Karpas-422 (cell line): ENCODE results near the gene RSU1. TPM values are rescaled to one million over a fixed set of nuclear protein-coding genes. Genes with fewer than 3 reads are reported as not detected.
A peak's percentile ranks its signal among the peaks of the same experiment; 100 is the strongest.

ENCODE experiments used
- DNase-seq: peaks from one replicate; pipeline ENCODE4 v3.0.0-alpha.2; 2015
- H2AFZ ChIP-seq: fragments of 200-600 bp; sonication (generic); 2 replicates; pipeline ENCODE4 v1.6.1; 2014; ENCODE audit warnings: antibody characterized with exemption, low read length, mixed read lengths
- H3K27ac ChIP-seq: fragments of 200-600 bp; sonication (generic); 2 replicates; pipeline ENCODE4 v1.5.1; 2014; ENCODE audit warnings: mild to moderate bottlenecking, low read length, moderate library complexity
- H3K27me3 ChIP-seq: fragments of 200-600 bp; sonication (generic); 2 replicates; pipeline ENCODE4 v1.6.1; 2014; ENCODE audit warnings: low read length, mixed read lengths
- H3K36me3 ChIP-seq: fragments of 200-600 bp; sonication (generic); 2 replicates; pipeline ENCODE4 v1.6.1; 2014; ENCODE audit warnings: low read length, mixed read lengths; ENCODE audit not compliant: insufficient read depth
- H3K4me1 ChIP-seq: fragments of 200-600 bp; sonication (generic); 2 replicates; pipeline ENCODE4 v1.6.1; 2014; ENCODE audit warnings: mild to moderate bottlenecking, low read length, mixed read lengths
- H3K4me2 ChIP-seq: fragments of 200-600 bp; sonication (generic); 2 replicates; pipeline ENCODE4 v1.6.1; 2014; ENCODE audit warnings: low read length, low read depth, mild to moderate bottlenecking; ENCODE audit not compliant: poor library complexity, severe bottlenecking
- H3K4me3 ChIP-seq: fragments of 200-600 bp; sonication (generic); 2 replicates; pipeline ENCODE4 v1.5.1; 2014; ENCODE audit warnings: mild to moderate bottlenecking, antibody characterized with exemption, low read length, mixed read lengths
- H3K79me2 ChIP-seq: fragments of 200-600 bp; sonication (generic); 2 replicates; pipeline ENCODE4 v1.6.1; 2014; ENCODE audit warnings: mild to moderate bottlenecking, low read length, mixed read lengths
- H3K9ac ChIP-seq: fragments of 200-600 bp; sonication (generic); 2 replicates; pipeline ENCODE4 v1.6.0; 2014; ENCODE audit warnings: low read length
- H3K9me2 ChIP-seq: fragments of 200-600 bp; sonication (generic), shearing (Covaris generic); replicated peaks from 2 replicates; pipeline ENCODE4 v1.6.0; 2014; ENCODE audit warnings: mild to moderate bottlenecking, low read length, moderate library complexity; ENCODE audit not compliant: insufficient read depth
- H3K9me3 ChIP-seq: fragments of 300-700, 200-600 bp; sonication (generic); 2 replicates; pipeline ENCODE4 v1.6.1; 2014; ENCODE audit warnings: low read length, mixed read lengths
- H4K20me1 ChIP-seq: fragments of 200-600 bp; sonication (generic); 2 replicates; pipeline ENCODE4 v1.6.1; 2014; ENCODE audit warnings: mild to moderate bottlenecking, antibody characterized with exemption, low read length, low read depth; ENCODE audit not compliant: insufficient read depth
- total RNA-seq: library from RNA; depleted of rRNA; stranded (reverse); fragments of >200 nt; shearing (Covaris generic); gene quantifications from 2 replicates; pipeline ENCODE4 v1.2.3, GENCODE V29; 2014; ENCODE audit warnings: low replicate concordance; rRNA removed

Gene RSU1
- 26.3 and 83.9 TPM in 2 replicates for total RNA-seq

DNA sequence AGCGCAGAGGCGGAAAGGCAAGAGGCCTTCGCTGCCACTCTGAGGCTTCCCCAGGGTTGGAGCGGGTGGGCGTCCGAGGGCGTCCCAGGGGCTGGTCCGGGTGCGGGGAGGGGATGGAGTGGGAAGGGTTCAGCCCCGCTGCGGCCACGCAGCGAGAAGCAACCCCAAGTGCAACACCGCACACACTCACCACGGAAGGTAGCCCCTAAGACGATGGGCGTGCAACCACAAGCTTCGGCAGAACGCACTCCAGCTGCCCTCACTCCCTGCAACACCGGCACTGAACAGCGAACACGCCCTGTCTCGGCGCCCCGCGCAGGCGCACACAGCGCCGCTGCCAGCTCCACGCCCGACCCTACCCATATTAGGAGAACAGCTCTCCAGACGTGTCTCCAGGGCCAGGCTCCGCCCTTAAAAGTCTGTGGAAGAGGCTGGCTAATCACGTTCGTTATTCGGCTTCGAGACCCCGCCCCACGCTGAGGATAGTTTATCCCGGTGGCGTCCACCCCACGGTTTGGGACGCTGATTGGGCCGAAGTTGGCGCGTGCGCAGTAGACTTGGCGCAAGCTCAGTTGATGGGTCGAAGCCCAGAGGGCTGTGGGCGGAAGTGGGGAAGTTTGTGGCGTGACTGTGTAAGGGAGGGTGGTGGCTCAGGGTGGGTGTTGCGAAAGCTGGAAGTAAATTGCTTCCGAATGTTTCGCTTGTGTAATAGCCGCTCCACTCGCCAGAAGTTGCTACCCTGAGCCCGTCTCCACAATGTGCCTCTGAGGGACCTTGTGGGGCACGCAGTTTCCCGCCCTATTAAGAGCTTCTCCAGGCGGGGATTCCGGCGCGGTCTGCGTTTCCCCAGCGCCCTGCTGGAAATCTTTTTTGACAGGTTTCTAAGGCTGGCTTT lies at the start of gene RSU1:
Gene RSU1 (minus strand): TSS at position 300 of the 895 bp plus-strand sequence. CDS start 343 bp downstream, outside the sequence.
- H3K79me2 ChIP-seq = peaks cover 42% of the 10 kb centered on the region
- H2AFZ ChIP-seq = peak within 1 kb of the TSS; percentile 87
- peaks cover 20% of the 10 kb centered on the region for H3K4me1 ChIP-seq
- H3K9ac ChIP-seq = peak within 1 kb of the TSS; percentile 80
- H3K9me3 ChIP-seq = peaks cover 7% of the 10 kb centered on the region
- H3K4me3 ChIP-seq = peak within 1 kb of the TSS; percentile 78
- H4K20me1 ChIP-seq = no peaks in the 10 kb centered on the region
- no peaks in the 10 kb centered on the region for H3K9me2 ChIP-seq
- H3K27ac ChIP-seq = no peak within 1 kb of the TSS
- peak; percentile 100 for DNase-seq
- peak within 1 kb of the TSS; percentile 92 for H3K4me2 ChIP-seq
- H3K36me3 ChIP-seq = no peaks in the 10 kb centered on the region
- no peaks in the 10 kb centered on the region for H3K27me3 ChIP-seq

GRCh38 chr10:16866541-16867275 lies 49.5 kb upstream of the RSU1 start:
- no peaks in the 10 kb centered on the region for H3K9me3 ChIP-seq
- H3K79me2 ChIP-seq = no peaks in the 10 kb centered on the region
- no peaks in the 10 kb centered on the region for H3K4me1 ChIP-seq
- H4K20me1 ChIP-seq = no peaks in the 10 kb centered on the region
- H3K27me3 ChIP-seq = no peaks in the 10 kb centered on the region
- H3K9ac ChIP-seq = no peak overlapping the region
- no peak overlapping the region for H3K27ac ChIP-seq
- H3K9me2 ChIP-seq = no peaks in the 10 kb centered on the region
- no peaks in the 10 kb centered on the region for H3K36me3 ChIP-seq
- no peak overlapping the region for H2AFZ ChIP-seq
- no peak for DNase-seq
- H3K4me2 ChIP-seq = no peak overlapping the region
- H3K4me3 ChIP-seq = no peak overlapping the region

GRCh38 chr10:16865766-16866165 lies 48.5 kb upstream of the RSU1 start:
- Histone ChIP-seq H3K9me3 (no peaks in the 10 kb centered on the region), H3K9ac (no peak overlapping the region), H3K9me2 (no peaks in the 10 kb centered on the region), H3K27ac (no peak overlapping the region), H3K4me1 (no peaks in the 10 kb centered on the region), H4K20me1 (no peaks in the 10 kb centered on the region), H3K4me3 (no peak overlapping the region), H3K79me2 (no peaks in the 10 kb centered on the region), H3K4me2 (no peak overlapping the region), H3K27me3 (no peaks in the 10 kb centered on the region), H3K36me3 (no peaks in the 10 kb centered on the region), H2AFZ (no peak overlapping the region)
- no peak for DNase-seq

GRCh38 chr10:16863766-16864165 lies 46.5 kb upstream of the RSU1 start:
- no peak overlapping the region for H3K27ac ChIP-seq
- H3K79me2 ChIP-seq = no peaks in the 10 kb centered on the region
- H3K4me2 ChIP-seq = no peak overlapping the region
- H2AFZ ChIP-seq = no peak overlapping the region
- H3K4me3 ChIP-seq = no peak overlapping the region
- H3K27me3 ChIP-seq = no peaks in the 10 kb centered on the region
- H3K9ac ChIP-seq = no peak overlapping the region
- no peaks in the 10 kb centered on the region for H3K4me1 ChIP-seq
- no peaks in the 10 kb centered on the region for H3K9me2 ChIP-seq
- H3K9me3 ChIP-seq = no peaks in the 10 kb centered on the region
- no peaks in the 10 kb centered on the region for H4K20me1 ChIP-seq
- H3K36me3 ChIP-seq = no peaks in the 10 kb centered on the region
- DNase-seq = no peak

- no peak overlapping the region for H3K4me3 ChIP-seq
- DNase-seq = no peak
- no peak overlapping the region for H2AFZ ChIP-seq
- no peaks in the 10 kb centered on the region for H3K9me2 ChIP-seq
- H3K27me3 ChIP-seq = no peaks in the 10 kb centered on the region
- H4K20me1 ChIP-seq = no peaks in the 10 kb centered on the region
- H3K79me2 ChIP-seq = no peaks in the 10 kb centered on the region
- H3K9ac ChIP-seq = no peak overlapping the region
- no peaks in the 10 kb centered on the region for H3K36me3 ChIP-seq
- H3K4me1 ChIP-seq = no peaks in the 10 kb centered on the region
- H3K4me2 ChIP-seq = no peak overlapping the region
- no peaks in the 10 kb centered on the region for H3K9me3 ChIP-seq
- H3K27ac ChIP-seq = no peak overlapping the region
Observed at GRCh38 chr10:16857419-16857818, 40.2 kb upstream of the RSU1 start.

DNA sequence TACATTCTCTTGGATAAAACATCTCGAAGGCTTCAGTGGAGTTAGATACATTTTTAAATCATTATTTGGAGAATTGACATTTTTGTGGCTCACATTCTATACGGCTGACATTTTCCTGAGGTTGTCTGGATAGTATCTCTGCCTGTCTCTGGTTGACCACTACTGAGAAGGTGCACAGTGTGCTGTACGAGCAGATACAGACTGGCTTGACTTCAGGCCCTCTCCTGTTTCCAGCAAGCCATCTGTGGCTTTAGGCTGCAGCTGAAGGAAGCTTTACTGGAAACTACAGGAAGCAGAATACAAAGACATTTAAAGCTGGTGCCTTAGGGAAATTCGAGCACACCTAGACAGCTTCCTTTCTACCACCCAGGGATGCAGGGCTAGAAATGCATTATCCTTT lies 39.3 kb upstream of the RSU1 start:
- H3K4me3 ChIP-seq = no peak overlapping the region
- no peaks in the 10 kb centered on the region for H3K27me3 ChIP-seq
- no peak overlapping the region for H2AFZ ChIP-seq

DNA sequence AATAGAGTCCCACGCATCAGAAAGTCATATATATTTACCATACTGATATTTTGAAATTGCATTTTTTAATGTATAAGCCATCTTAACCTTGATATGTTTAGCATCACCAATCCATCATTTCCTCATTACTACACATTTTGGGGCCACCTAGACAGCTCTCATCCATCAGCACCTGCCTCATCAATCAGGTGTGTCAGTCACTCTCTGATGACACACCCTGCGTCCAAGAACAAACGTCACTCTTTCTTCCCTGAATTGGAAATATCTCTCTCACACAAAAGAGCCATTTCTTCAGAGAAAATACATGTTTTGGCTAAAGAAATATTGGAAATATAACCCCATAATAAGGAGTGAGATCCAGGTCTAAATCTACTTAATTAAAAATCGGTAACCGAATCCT lies 38.9 kb upstream of the RSU1 start:
- H3K36me3 ChIP-seq = no peaks in the 10 kb centered on the region
- no peaks in the 10 kb centered on the region for H4K20me1 ChIP-seq
- H2AFZ ChIP-seq = no peak overlapping the region
- H3K4me3 ChIP-seq = no peak overlapping the region
- H3K9ac ChIP-seq = no peak overlapping the region
- H3K79me2 ChIP-seq = no peaks in the 10 kb centered on the region
- no peak overlapping the region for H3K27ac ChIP-seq
- no peaks in the 10 kb centered on the region for H3K4me1 ChIP-seq
- no peaks in the 10 kb centered on the region for H3K9me3 ChIP-seq
- no peaks in the 10 kb centered on the region for H3K9me2 ChIP-seq
- no peaks in the 10 kb centered on the region for H3K27me3 ChIP-seq
- no peak overlapping the region for H3K4me2 ChIP-seq
- DNase-seq = no peak

More for the DNA sequence above, 39.3 kb upstream of the RSU1 start:
- H3K4me1 ChIP-seq = no peaks in the 10 kb centered on the region
- H3K4me2 ChIP-seq = no peak overlapping the region
- no peaks in the 10 kb centered on the region for H3K9me2 ChIP-seq
- H3K27ac ChIP-seq = no peak overlapping the region
- no peaks in the 10 kb centered on the region for H4K20me1 ChIP-seq
- H3K9ac ChIP-seq = no peak overlapping the region
- no peaks in the 10 kb centered on the region for H3K36me3 ChIP-seq
- no peak for DNase-seq
- no peaks in the 10 kb centered on the region for H3K79me2 ChIP-seq
- H3K9me3 ChIP-seq = no peaks in the 10 kb centered on the region

DNA sequence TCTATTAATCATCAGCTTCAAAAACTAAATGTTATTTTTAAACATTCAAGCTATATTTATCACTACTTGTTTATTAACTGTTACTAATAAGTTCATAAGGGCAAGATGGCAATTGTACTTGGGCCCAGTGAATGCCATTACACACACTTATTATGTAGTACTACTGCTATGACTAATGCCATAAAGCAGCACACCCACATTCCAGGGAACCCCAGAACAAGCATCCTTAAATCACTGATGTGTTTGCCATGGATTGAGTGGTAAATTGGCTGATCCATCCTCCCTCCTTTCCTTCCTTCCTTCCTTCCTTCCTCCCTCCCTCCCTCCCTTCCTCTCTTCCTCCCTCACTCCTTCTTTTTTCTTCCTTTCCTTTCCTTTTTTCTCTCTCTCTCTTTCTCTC lies 37.4 kb upstream of the RSU1 start:
- Histone ChIP-seq H2AFZ (no peak overlapping the region), H4K20me1 (no peaks in the 10 kb centered on the region), H3K9me3 (no peaks in the 10 kb centered on the region), H3K27me3 (no peaks in the 10 kb centered on the region), H3K4me3 (no peak overlapping the region), H3K9ac (no peak overlapping the region), H3K27ac (no peak overlapping the region), H3K4me2 (no peak overlapping the region), H3K36me3 (no peaks in the 10 kb centered on the region), H3K79me2 (no peaks in the 10 kb centered on the region), H3K9me2 (no peaks in the 10 kb centered on the region), H3K4me1 (no peaks in the 10 kb centered on the region)
- DNase-seq = no peak
